Esophagus (tissue), 2 donors: Measurements from ENCODE around the gene PRRG3. TPM values are rescaled to one million over a fixed set of nuclear protein-coding genes. Genes with fewer than 3 reads are reported as not detected.
"Not testable (repeated sequence)": the region's sequence is repeated elsewhere in the genome, so short reads cannot be mapped to it uniquely, and the experiment has no call there.

Experiments
- H3K27ac ChIP-seq, 2 donors: one replicate each; pipeline ENCODE4 v1.5.1; 2013; ENCODE audit warnings: low read depth in 2 of 2, mild to moderate bottlenecking in 2 of 2, inconsistent platforms in 1 of 2, low read length in 1 of 2, moderate library complexity in 1 of 2
- H3K27me3 ChIP-seq, 2 donors: one replicate each; pipeline ENCODE4 v1.6.1; 2013; ENCODE audit warnings: low read length in 2 of 2, control low read depth in 1 of 2, mild to moderate bottlenecking in 1 of 2; ENCODE audit not compliant: insufficient read depth in 2 of 2, control insufficient read depth in 1 of 2
- H3K36me3 ChIP-seq, 2 donors: one replicate each; pipeline ENCODE4 v1.6.1; 2013; ENCODE audit warnings: low read length in 1 of 2; ENCODE audit not compliant: control insufficient read depth in 2 of 2, insufficient read depth in 2 of 2
- H3K4me1 ChIP-seq, 2 donors: one replicate each; pipeline ENCODE4 v1.6.1; 2013; ENCODE audit warnings: low read length in 1 of 2; ENCODE audit not compliant: control insufficient read depth in 2 of 2, insufficient read depth in 2 of 2
- H3K4me3 ChIP-seq, 2 donors: one replicate each; pipeline ENCODE4 v1.5.1; 2013; ENCODE audit warnings: low read length in 2 of 2, mild to moderate bottlenecking in 2 of 2, low read depth in 1 of 2, moderate library complexity in 1 of 2
- H3K9me3 ChIP-seq, 2 donors: one replicate each; pipeline ENCODE4 v1.6.1; 2013; ENCODE audit warnings: mild to moderate bottlenecking in 2 of 2, low read depth in 1 of 2, low read length in 1 of 2, moderate library complexity in 1 of 2; ENCODE audit not compliant: control insufficient read depth in 2 of 2, insufficient read depth in 1 of 2
- WGBS, 2 donors: extraction: QIAGEN DNeasy Blood & Tissue Kit; methylation state at CpG; one replicate each; pipeline ENCODE4 v1.1.7; 2013; 5-methylcytosine and 5-hydroxymethylcytosine counted together
- polyA plus RNA-seq, 2 donors: library from polyadenylated mRNA; stranded (reverse); fragments of 200-250 nt; gene quantifications; one replicate each; pipeline ENCODE4 v1.2.3, GENCODE V29; 2013
- donor health status: healthy with polysubstance abuse.
- donor health status: Bipolar disorder and iron deficiency.

The PRRG3 gene
- polyA plus RNA-seq, 2 donors = 0.08 to 0.09 TPM

- H3K27me3 ChIP-seq = no peaks in the 10 kb centered on the region
- H3K4me1 ChIP-seq = no peaks in the 10 kb centered on the region
- H3K4me3 ChIP-seq = no peak overlapping the region
- H3K27ac ChIP-seq = no peak overlapping the region
- H3K36me3 ChIP-seq = no peaks in the 10 kb centered on the region
- no peaks in the 10 kb centered on the region for H3K9me3 ChIP-seq
- WGBS, 2 donors = 19 to 36% methylated on average over 19 of the region's 19 CpGs
Observed at GRCh38 chrX:151695583-151696340, 504 bp downstream of the PRRG3 start.

DNA sequence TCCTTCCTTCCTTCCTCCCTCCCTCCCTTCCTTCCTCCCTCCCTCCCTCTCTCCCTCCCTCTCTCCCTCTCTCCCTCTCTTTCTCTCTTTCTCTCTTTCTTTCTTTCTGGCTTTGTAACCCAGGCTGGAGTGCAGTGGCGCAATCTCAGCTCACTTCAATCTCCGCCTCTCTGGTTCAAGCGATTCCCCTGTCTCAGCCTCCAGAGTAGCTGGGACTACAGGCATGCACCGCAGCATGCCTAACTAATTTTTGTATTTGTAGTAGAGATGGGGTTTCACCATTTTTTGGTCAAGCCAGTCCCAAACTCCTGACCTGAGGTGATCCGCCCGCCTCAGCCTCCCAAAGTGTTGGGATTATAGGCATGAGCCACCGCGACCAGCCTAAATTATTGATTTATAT, 1.8 kb downstream of the PRRG3 start:
- 86 to 87% methylated on average over 8 of the region's 8 CpGs for WGBS, 2 donors
- H3K4me1 ChIP-seq, H3K9me3 ChIP-seq, H3K27me3 ChIP-seq, H3K36me3 ChIP-seq, H3K4me3 ChIP-seq, H3K27ac ChIP-seq: not testable (repeated sequence)

DNA sequence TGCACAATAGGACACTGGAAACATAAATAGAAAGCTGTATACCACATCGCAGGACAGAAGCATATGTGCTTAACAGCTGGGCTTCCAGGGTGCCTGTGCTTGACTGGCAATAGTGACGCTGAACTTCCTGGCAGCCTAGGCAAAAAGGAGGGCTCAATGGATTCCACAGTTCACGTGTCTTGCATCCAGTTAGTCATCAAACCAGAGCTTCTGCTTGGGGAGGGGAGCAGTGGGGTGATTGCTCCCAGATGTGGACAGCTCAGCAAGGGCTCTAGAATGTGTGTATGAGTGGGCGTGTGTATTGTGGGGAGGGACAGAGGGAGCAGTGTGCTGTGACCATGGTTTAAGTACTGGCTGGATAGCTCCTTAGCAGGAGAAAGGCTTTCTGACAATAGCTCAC, 2.3 kb downstream of the PRRG3 start:
- 50 to 64% methylated on average over 4 of the region's 4 CpGs for WGBS, 2 donors
- H3K27me3 ChIP-seq = no peaks in the 10 kb centered on the region

GRCh38 chrX:151698485-151698884, 3.2 kb downstream of the PRRG3 start:
- Histone ChIP-seq H3K27ac (no peak overlapping the region), H3K36me3 (no peaks in the 10 kb centered on the region), H3K27me3 (no peaks in the 10 kb centered on the region), H3K4me3 (no peak overlapping the region), H3K4me1 (no peaks in the 10 kb centered on the region), H3K9me3 (no peaks in the 10 kb centered on the region)
- 74 to 90% methylated on average over 6 of the region's 6 CpGs for WGBS, 2 donors

More for the DNA sequence above, 2.3 kb downstream of the PRRG3 start:
- Histone ChIP-seq H3K4me3 (no peak overlapping the region), H3K9me3 (no peaks in the 10 kb centered on the region), H3K27ac (no peak overlapping the region), H3K4me1 (no peaks in the 10 kb centered on the region), H3K36me3 (no peaks in the 10 kb centered on the region)

GRCh38 chrX:151699746-151700145, 4.5 kb downstream of the PRRG3 start:
- H3K4me3 ChIP-seq = no peak overlapping the region
- H3K27me3 ChIP-seq = no peaks in the 10 kb centered on the region
- no peaks in the 10 kb centered on the region for H3K4me1 ChIP-seq
- H3K9me3 ChIP-seq = no peaks in the 10 kb centered on the region
- H3K36me3 ChIP-seq = no peaks in the 10 kb centered on the region
- WGBS, 2 donors = 89 to 95% methylated on average over 9 of the region's 9 CpGs
- no peak overlapping the region for H3K27ac ChIP-seq

GRCh38 chrX:151700581-151700980, 5.3 kb downstream of the PRRG3 start:
- no peak overlapping the region for H3K27ac ChIP-seq
- H3K36me3 ChIP-seq = no peaks in the 10 kb centered on the region
- 92% methylated on average over 12 to 16 of the region's 16 CpGs for WGBS, 2 donors
- no peaks in the 10 kb centered on the region for H3K4me1 ChIP-seq
- no peaks in the 10 kb centered on the region for H3K27me3 ChIP-seq
- H3K9me3 ChIP-seq = no peaks in the 10 kb centered on the region
- no peak overlapping the region for H3K4me3 ChIP-seq

DNA sequence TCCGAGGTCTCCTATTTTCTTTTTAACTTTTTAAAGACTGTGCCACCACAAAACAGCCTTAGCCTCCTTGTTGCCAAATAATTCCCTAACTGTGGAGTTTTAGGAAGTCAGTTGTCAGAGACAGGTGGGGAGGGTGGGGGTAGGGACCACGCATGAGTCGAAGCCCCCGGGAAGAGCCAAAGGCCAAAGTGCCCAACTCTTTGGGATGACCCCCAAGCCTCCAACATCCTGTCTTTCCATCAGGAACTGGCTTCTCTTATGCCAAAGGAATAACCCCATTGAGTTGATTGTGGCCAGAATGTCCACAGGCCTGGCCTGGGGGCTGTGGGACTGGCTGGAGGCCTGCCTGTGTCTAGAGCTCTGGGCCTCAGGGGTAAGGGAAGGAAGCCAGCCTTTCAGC, 5.8 kb downstream of the PRRG3 start:
- no peak overlapping the region for H3K4me3 ChIP-seq
- no peaks in the 10 kb centered on the region for H3K27me3 ChIP-seq
- H3K4me1 ChIP-seq = no peaks in the 10 kb centered on the region
- no peaks in the 10 kb centered on the region for H3K9me3 ChIP-seq
- H3K27ac ChIP-seq = no peak overlapping the region
- no peaks in the 10 kb centered on the region for H3K36me3 ChIP-seq
- WGBS, 2 donors = 90 to 98% methylated on average over 4 of the region's 4 CpGs

GRCh38 chrX:151701531-151701930, 6.3 kb downstream of the PRRG3 start:
- Histone ChIP-seq H3K27ac (no peak overlapping the region), H3K9me3 (no peaks in the 10 kb centered on the region), H3K36me3 (no peaks in the 10 kb centered on the region), H3K4me1 (no peaks in the 10 kb centered on the region), H3K4me3 (no peak overlapping the region), H3K27me3 (no peaks in the 10 kb centered on the region)
- 87 to 92% methylated on average over 7 of the region's 7 CpGs for WGBS, 2 donors

DNA sequence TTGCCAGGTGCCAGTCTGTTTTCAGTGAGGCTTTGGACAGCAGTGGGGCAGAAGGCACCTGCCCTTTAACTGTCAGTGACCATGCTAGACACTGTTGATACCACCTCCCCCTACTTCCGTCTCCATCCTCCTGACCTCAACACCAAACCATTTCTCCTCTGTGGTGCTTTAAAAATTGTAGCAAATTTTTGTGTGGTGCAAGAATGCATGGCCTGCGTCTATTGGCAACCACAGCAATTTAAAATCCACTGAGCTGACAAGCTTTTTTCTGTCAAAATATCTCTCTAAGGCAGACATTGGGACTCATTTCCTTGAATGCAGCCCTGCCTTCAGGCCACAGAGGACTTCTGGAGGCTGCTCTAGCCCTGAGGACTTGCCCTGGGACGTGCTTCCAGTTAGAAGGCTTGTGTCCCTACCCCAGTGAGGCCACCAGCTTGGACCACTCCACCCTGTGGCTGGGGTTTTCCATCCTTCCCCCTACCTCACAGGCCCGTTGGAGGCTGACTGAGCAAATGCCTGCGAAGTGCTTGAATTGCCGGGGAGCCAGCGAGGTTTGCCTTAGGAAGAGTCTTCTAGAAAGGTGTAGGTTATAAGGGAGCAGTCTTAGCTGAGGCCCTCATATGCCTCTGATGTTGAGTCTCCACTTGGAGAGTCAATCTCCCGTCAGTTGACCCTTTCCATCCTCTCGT, 6.9 kb downstream of the PRRG3 start:
- no peak overlapping the region for H3K27ac ChIP-seq
- no peak overlapping the region for H3K4me3 ChIP-seq
- H3K36me3 ChIP-seq = no peaks in the 10 kb centered on the region
- H3K27me3 ChIP-seq = no peaks in the 10 kb centered on the region
- no peaks in the 10 kb centered on the region for H3K9me3 ChIP-seq
- WGBS, 2 donors = 75 to 91% methylated on average over 9 of the region's 9 CpGs
- no peaks in the 10 kb centered on the region for H3K4me1 ChIP-seq
